Right atrium auricular region (tissue), 2 donors: ENCODE results near the gene ZFYVE28. TPM values are rescaled to one million over a fixed set of nuclear protein-coding genes. Genes with fewer than 3 reads are reported as not detected.

ENCODE experiments used
- DNase-seq: peaks from one replicate; pipeline ENCODE4 v3.0.0-alpha.2; 2019; ENCODE audit warnings: low spot score
- H3K27ac ChIP-seq, 2 donors: fragments of 200-600 bp; sonication (generic); 1 replicate in 1 of 2; 2 replicates in 1 of 2; pipeline ENCODE4 v1.5.1; 2016 to 2019
- H3K27me3 ChIP-seq, 2 donors: fragments of 200-600 bp; sonication (generic); one replicate each; pipeline versions ENCODE4 v1.5.1 to v1.6.0; 2017 to 2019
- H3K36me3 ChIP-seq: fragments of 200-600 bp; sonication (generic); one replicate; pipeline ENCODE4 v1.5.1; 2016
- H3K4me1 ChIP-seq, 2 donors: fragments of 200-600 bp; sonication (generic); one replicate each; pipeline versions ENCODE4 v1.5.1 to v1.6.0; 2017 to 2019
- H3K4me3 ChIP-seq, 2 donors: fragments of 200-600 bp; sonication (generic); 1 replicate in 1 of 2; 2 replicates in 1 of 2; pipeline ENCODE4 v1.5.1; 2017 to 2019; ENCODE audit warnings: mild to moderate bottlenecking in 1 of 2, moderate library complexity in 1 of 2
- H3K9me3 ChIP-seq, 2 donors: fragments of 200-600 bp; sonication (generic); one replicate each; pipeline ENCODE4 v1.5.1; 2019
- total RNA-seq, 2 donors: library from RNA; depleted of rRNA; stranded (reverse); fragments of >200 nt; gene quantifications; one replicate each; pipeline ENCODE4 v1.1.0, GENCODE V29; 2016
- TF ChIP-seq, protein P1 (sequence below), 2 donors: fragments of 200-600 bp; sonication (generic); IDR thresholded peaks; one replicate each; pipeline ENCODE4 v1.5.1; 2019; ENCODE audit warnings: antibody characterized with exemption in 2 of 2

ZFYVE28 gene
- total RNA-seq, 2 donors from 2014 or later = 3.4 to 6.0 TPM

DNA sequence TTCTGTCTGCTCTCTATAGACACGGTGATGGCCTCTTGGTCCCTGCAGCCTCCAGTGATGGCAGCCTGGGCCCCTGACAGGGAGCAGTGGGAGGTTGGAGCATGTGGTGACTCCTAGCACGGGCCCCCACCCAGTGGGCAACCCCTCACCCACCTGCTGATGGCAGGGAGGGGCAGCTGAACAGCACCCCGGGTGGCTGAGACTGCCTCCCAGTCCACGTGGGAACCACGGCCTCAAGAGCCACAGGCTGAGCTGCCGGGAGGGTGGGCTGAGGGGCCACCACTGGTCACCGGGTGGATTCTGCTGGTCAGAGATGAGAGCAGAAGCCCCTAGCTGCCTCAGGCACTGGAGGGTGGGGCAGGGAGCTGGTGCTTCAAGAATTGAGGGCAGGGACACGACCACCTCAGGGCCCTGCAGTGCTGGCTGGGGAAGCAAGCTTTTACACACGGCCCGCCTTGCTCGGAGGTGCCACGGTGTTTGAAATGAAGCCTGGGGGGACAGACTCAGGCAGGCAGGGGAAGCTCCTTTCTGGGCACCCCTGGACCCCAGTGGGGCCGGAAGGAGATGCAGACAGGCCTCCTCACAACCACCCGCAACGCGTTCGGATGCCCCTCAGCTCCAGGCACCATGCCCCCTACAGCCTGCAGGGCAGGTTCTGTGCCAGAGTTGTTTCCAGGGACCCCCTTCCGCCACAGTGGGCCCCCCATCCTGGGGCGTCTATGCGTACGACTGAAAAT is 170.2 kb downstream of the ZFYVE28 start:
- Histone ChIP-seq H3K27me3 (no peaks in the 10 kb centered on the region), H3K4me1 (peaks cover 0 to 29% of the 10 kb centered on the region in 2 donors), H3K9me3 (no peaks in the 10 kb centered on the region), H3K27ac (no peak overlapping the region), H3K36me3 (peaks cover 41% of the 10 kb centered on the region), H3K4me3 (no peak overlapping the region)
- TF ChIP-seq, protein P1, sequence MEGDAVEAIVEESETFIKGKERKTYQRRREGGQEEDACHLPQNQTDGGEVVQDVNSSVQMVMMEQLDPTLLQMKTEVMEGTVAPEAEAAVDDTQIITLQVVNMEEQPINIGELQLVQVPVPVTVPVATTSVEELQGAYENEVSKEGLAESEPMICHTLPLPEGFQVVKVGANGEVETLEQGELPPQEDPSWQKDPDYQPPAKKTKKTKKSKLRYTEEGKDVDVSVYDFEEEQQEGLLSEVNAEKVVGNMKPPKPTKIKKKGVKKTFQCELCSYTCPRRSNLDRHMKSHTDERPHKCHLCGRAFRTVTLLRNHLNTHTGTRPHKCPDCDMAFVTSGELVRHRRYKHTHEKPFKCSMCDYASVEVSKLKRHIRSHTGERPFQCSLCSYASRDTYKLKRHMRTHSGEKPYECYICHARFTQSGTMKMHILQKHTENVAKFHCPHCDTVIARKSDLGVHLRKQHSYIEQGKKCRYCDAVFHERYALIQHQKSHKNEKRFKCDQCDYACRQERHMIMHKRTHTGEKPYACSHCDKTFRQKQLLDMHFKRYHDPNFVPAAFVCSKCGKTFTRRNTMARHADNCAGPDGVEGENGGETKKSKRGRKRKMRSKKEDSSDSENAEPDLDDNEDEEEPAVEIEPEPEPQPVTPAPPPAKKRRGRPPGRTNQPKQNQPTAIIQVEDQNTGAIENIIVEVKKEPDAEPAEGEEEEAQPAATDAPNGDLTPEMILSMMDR (IDR thresholded peaks at IDR 0.05) = no peak
- DNase-seq = peak; percentile 46

DNA sequence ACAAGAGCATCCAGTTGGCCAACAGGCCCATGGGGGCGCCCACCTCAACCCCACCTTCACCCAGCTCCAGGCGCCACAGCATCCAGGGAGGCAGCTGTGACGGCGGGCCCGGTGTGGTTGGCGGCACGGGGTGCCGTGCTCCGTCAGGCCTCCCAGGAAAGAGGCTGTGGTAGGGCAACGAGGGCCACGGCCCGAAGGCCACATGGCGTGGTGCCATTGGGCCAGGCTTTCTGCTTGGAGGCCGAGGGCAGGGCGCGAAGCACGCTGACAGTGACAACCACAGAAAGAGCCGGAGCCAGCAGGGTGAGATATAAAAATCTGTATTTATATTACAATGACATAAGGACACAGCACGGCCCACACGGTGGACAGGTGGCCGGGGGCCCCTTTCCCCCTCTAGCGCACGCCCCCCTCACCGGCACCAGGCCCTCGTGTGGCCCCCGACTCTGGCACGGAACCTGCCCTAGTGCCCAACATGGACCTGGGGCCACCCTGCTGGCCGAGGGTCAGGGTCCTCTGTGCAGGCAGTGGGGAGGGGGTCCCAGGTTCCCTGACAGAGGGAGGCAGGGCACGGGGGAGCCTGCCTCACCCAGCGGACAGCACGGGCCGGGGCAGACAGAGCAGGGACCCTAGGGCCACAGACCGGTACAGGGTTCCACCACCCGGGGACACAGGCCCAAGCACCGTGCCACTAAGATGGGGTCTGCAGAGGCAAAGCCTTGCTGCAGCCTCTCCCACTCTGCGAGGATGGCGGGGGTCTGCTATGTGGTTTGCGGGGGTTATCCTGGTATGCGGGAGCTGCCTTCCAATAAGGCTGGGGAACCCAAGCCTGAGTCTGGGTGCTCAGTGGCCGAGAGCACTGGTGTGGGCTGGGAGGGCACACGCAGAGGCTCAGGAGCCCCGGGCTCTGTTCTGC is 171.1 kb downstream of the ZFYVE28 start:
- Histone ChIP-seq H3K27me3 (no peaks in the 10 kb centered on the region), H3K36me3 (peaks cover 33% of the 10 kb centered on the region), H3K4me3 (no peak overlapping the region), H3K27ac (no peak overlapping the region), H3K9me3 (no peaks in the 10 kb centered on the region), H3K4me1 (peaks cover 0 to 30% of the 10 kb centered on the region in 2 donors)
- DNase-seq = peak; percentile 51
- TF ChIP-seq, protein P1 (IDR thresholded peaks at IDR 0.05) = no peak

DNA sequence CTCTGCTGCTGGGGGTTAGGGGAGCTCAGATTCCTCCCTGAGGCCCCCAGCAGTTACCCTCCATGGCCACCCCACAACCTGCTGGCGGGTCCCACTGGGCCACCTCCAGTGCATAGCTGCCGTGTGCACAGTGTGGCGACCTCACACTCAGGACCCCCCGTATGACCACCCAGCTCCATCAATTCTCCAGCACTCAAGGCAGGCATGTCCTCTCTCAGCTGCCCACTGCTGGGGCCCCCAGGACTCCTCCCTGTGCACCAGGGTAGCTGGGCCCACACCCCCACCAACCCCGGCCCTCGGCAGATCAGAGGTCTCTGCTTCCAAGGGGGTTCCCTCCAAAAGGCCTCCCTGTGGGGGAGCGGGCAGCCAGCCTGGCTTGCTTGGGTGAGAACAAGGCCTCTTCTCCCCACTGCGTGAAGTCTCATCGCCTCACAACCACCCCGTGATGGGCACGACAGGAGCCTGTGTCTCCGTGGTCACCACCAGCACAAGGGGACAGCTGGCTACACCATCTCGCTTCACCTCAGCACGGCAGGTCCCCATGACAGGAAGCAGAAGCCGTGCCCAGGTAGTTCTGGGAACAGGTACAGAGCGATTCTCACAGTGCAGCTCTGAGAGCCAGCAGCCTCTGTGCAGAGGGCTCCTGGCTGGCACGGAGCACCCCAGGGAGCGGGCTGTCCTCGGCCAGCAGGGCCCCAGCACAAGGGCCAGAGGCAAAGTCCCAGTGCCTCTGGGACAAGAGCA is 171.9 kb downstream of the ZFYVE28 start:
- peak; percentile 43 for DNase-seq
- TF ChIP-seq, protein P1 (IDR thresholded peaks at IDR 0.05) = no peak
- peaks cover 24% of the 10 kb centered on the region for H3K36me3 ChIP-seq

DNA sequence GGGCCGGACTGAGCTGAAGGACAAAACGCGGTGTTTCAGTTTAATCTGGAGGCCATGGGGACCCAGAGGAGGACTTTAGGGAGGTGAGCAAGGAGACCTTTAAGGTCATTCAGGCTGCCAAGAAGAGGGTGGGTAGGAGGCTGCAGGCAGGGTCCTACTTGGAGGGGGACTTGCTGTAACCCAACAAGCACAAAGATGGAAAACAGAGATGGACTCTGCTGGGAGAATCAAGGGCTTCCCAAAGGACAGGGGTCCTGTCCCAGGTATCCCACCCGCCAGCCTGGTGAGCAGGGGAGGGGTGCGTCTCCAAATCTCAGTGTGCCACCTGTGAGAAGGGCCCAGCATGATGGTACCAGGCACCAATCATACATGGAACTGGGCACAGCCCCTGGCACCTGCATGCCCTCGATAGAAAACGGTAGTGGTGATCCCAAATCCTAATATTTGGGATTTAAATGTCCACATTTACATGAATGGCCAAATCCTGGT is 172.6 kb downstream of the ZFYVE28 start:
- DNase-seq = peak; percentile 46
- no peaks in the 10 kb centered on the region for H3K27me3 ChIP-seq
- peaks cover 17% of the 10 kb centered on the region for H3K36me3 ChIP-seq
- H3K27ac ChIP-seq = peak overlapping the region; percentile 23 to 40
- H3K4me3 ChIP-seq = no peak overlapping the region
- H3K4me1 ChIP-seq = peaks cover 0 to 38% of the 10 kb centered on the region in 2 donors
- H3K9me3 ChIP-seq = no peaks in the 10 kb centered on the region
- TF ChIP-seq, protein P1 (IDR thresholded peaks at IDR 0.05) = no peak

More for the DNA sequence above, 171.9 kb downstream of the ZFYVE28 start:
- no peaks in the 10 kb centered on the region for H3K9me3 ChIP-seq
- no peak overlapping the region for H3K27ac ChIP-seq
- no peak overlapping the region for H3K4me3 ChIP-seq
- H3K4me1 ChIP-seq = peaks cover 0 to 33% of the 10 kb centered on the region in 2 donors
- H3K27me3 ChIP-seq = no peaks in the 10 kb centered on the region

DNA sequence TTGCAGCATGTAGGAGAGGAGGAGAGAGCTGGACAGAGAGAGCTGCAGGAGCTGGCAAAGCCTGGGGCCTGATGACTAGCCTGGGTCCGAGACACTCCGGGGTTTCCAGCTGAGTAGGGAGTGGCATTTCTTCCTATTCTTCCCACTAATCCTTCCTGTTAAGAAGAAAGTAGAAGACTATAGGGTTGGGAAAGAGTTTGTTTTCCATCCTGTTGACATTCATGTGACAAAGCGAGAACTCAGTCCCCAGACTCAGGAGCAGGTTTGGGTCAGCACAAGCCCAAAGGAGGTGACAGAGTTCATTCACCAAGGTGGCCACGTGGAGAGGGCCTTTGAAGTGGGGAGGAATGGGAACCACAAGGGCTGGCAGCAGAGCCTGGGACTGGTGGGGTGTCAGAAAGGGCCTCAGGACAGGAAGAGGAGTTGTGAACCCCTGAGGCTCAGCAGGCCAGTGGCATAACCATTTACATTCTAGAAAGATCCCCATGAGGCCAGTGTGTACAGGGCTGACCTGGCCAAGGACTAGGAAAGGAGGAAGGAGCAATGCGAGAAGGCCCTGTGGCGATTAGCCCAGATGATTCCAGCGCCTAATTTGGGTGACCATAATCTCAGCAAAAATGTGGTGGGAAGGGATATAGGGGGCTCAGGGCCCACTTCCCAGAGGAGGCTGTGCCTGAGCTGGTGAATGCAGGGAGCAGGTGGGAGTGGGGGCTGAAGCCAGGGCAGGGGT is 173.2 kb downstream of the ZFYVE28 start:
- peak overlapping the region; percentile 23 to 40 for H3K27ac ChIP-seq
- H3K36me3 ChIP-seq = peaks cover 11% of the 10 kb centered on the region
- no peaks in the 10 kb centered on the region for H3K9me3 ChIP-seq
- H3K27me3 ChIP-seq = no peaks in the 10 kb centered on the region
- H3K4me3 ChIP-seq = no peak overlapping the region
- TF ChIP-seq, protein P1 (IDR thresholded peaks at IDR 0.05) = no peak
- peaks cover 0 to 44% of the 10 kb centered on the region in 2 donors for H3K4me1 ChIP-seq
- DNase-seq = peak; percentile 58
